Neural cell (in vitro differentiated cells): ENCODE data around the gene SPI1. TPM values are rescaled to one million over a fixed set of nuclear protein-coding genes. Genes with fewer than 3 reads are reported as not detected.

ENCODE experiments used
- polyA plus RNA-seq: library from polyadenylated mRNA; depleted of rRNA; stranded (reverse); fragments of >200 nt; gene quantifications from 2 replicates; pipeline ENCODE4 v1.2.3, GENCODE V29; 2014
- small RNA-seq, 3 experiments: library from RNA; depleted of rRNA; stranded (forward); fragments of <200 nt; gene quantifications; one replicate each; pipeline ENCODE3, GENCODE V24; 2012

Gene SPI1
- polyA plus RNA-seq, 1 donor from 2014 or later = not detected

Small RNA genes within 50 kb of the gene (small RNA-seq; reads per million reads assigned to genes)
- gene MIR4487 = 0 reads per million in 3 experiments

Other genes with a start within 250 kb of the SPI1 start
- gene ARFGAP2, start 201.7 kb downstream of the SPI1 start, polyA plus RNA-seq = 213 and 286 TPM in 2 replicates
- gene PACSIN3, start 192.1 kb downstream of the SPI1 start, polyA plus RNA-seq = not detected in 2 replicates
- gene DDB2, start 163.6 kb downstream of the SPI1 start, polyA plus RNA-seq = 9.8 and 13.0 TPM in 2 replicates
- 47.2 and 48.1 TPM in 2 replicates for gene ACP2, start 129.7 kb downstream of the SPI1 start, polyA plus RNA-seq
- 7.7 and 16.5 TPM in 2 replicates for gene NR1H3, start 120.6 kb downstream of the SPI1 start, polyA plus RNA-seq
- gene MADD, start 108.4 kb downstream of the SPI1 start, polyA plus RNA-seq = 46.1 and 66.9 TPM in 2 replicates
- not detected in 2 replicates for gene MYBPC3, start 25.8 kb downstream of the SPI1 start, polyA plus RNA-seq
- 41.6 and 48.0 TPM in 2 replicates for gene SLC39A13, start 30.0 kb upstream of the SPI1 start, polyA plus RNA-seq
- gene PSMC3, start 47.9 kb upstream of the SPI1 start, polyA plus RNA-seq = 157 and 172 TPM in 2 replicates
- not detected in 2 replicates for gene RAPSN, start 70.6 kb upstream of the SPI1 start, polyA plus RNA-seq
- gene CELF1, start 174.6 kb upstream of the SPI1 start, polyA plus RNA-seq = 209 and 217 TPM in 2 replicates
- 2.7 and 5.4 TPM in 2 replicates for gene PTPMT1, start 187.1 kb upstream of the SPI1 start, polyA plus RNA-seq
- 76.1 and 79.5 TPM in 2 replicates for gene KBTBD4, start 200.4 kb upstream of the SPI1 start, polyA plus RNA-seq
- 154 and 186 TPM in 2 replicates for gene NDUFS3, start 200.5 kb upstream of the SPI1 start, polyA plus RNA-seq
- not detected in 2 replicates for gene FAM180B, start 208.1 kb upstream of the SPI1 start, polyA plus RNA-seq
- gene C1QTNF4, start 215.9 kb upstream of the SPI1 start, polyA plus RNA-seq = 16.4 and 17.5 TPM in 2 replicates